Measurements from ENCODE around the gene NFIX. TPM values are rescaled to one million over a fixed set of nuclear protein-coding genes. Genes with fewer than 3 reads are reported as not detected.

NFIX gene
- total and polyA plus RNA-seq, 2 donors from 2014 or later = 4.3 to 65.0 TPM

DNA sequence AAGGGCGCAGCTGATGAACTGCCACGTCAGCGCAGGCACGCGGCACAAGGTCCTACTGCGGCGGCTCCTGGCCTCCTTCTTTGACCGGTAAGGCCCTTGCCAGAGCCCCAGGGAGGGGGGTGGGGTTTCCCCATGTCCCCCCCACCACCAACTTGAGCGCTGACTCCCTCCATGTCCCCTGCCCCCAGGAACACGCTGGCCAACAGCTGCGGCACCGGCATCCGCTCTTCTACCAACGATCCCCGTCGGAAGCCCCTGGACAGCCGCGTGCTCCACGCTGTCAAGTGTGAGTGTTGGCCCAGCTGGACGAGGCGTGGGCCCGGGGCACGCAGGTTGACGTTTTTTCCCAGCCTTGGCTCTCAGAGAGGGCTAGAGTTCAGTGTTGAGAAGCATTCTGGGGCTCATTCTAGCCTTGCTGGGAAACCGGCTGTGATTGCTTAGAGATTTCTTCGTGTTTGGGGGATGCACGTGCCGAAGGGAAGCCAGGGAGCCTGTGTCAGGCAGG lies 142.1 kb downstream of the NFIX start:
- Histone ChIP-seq H3K36me3 (ENCODE audit: control insufficient read depth in 2 of 3, insufficient read depth in 3 of 3, low read length in 3 of 3) (peaks cover 0 to 14% (median 6%) of the 10 kb centered on the region in 3 donors), H3K9me3 (ENCODE audit: control insufficient read depth in 2 of 3, insufficient read depth in 1 of 3, low read length in 3 of 3) (no peaks in the 10 kb centered on the region), H3K4me1 (ENCODE audit: control insufficient read depth in 2 of 3, insufficient read depth in 2 of 3, low read depth in 1 of 3, low read length in 3 of 3) (no peaks in the 10 kb centered on the region), H3K27me3 (ENCODE audit: control insufficient read depth, insufficient read depth, low read length) (no peaks in the 10 kb centered on the region), H3K4me3 (ENCODE audit: low read length in 3 of 3) (no peak overlapping the region), H3K27ac (ENCODE audit: low read depth in 2 of 2, low read length in 2 of 2) (no peak overlapping the region), H3K9ac (ENCODE audit: low read length in 3 of 3) (no peak overlapping the region)
- no peak for DNase-seq
- intact Hi-C loops (cut with DNase I) = no loop called here
- TF ChIP-seq, protein P1, sequence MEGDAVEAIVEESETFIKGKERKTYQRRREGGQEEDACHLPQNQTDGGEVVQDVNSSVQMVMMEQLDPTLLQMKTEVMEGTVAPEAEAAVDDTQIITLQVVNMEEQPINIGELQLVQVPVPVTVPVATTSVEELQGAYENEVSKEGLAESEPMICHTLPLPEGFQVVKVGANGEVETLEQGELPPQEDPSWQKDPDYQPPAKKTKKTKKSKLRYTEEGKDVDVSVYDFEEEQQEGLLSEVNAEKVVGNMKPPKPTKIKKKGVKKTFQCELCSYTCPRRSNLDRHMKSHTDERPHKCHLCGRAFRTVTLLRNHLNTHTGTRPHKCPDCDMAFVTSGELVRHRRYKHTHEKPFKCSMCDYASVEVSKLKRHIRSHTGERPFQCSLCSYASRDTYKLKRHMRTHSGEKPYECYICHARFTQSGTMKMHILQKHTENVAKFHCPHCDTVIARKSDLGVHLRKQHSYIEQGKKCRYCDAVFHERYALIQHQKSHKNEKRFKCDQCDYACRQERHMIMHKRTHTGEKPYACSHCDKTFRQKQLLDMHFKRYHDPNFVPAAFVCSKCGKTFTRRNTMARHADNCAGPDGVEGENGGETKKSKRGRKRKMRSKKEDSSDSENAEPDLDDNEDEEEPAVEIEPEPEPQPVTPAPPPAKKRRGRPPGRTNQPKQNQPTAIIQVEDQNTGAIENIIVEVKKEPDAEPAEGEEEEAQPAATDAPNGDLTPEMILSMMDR (IDR thresholded peaks at IDR 0.05; ENCODE audit: borderline replicate concordance, extremely low read depth, insufficient read depth) = no peak
- no peak for FAIRE-seq

- Histone ChIP-seq H3K27ac (ENCODE audit: low read depth in 2 of 2, low read length in 2 of 2) (no peak overlapping the region), H3K36me3 (ENCODE audit: control insufficient read depth in 2 of 3, insufficient read depth in 3 of 3, low read length in 3 of 3) (peaks cover 0 to 14% (median 6%) of the 10 kb centered on the region in 3 donors), H3K4me3 (ENCODE audit: low read length in 3 of 3) (no peak overlapping the region), H3K4me1 (ENCODE audit: control insufficient read depth in 2 of 3, insufficient read depth in 2 of 3, low read depth in 1 of 3, low read length in 3 of 3) (no peaks in the 10 kb centered on the region), H3K9me3 (ENCODE audit: control insufficient read depth in 2 of 3, insufficient read depth in 1 of 3, low read length in 3 of 3) (no peaks in the 10 kb centered on the region), H3K27me3 (ENCODE audit: control insufficient read depth, insufficient read depth, low read length) (no peaks in the 10 kb centered on the region), H3K9ac (ENCODE audit: low read length in 3 of 3) (no peak overlapping the region)
- FAIRE-seq = no peak
- intact Hi-C loops (cut with DNase I) = no loop called here
- TF ChIP-seq, protein P1 (IDR thresholded peaks at IDR 0.05; ENCODE audit: borderline replicate concordance, extremely low read depth, insufficient read depth) = no peak
- no peak for DNase-seq
These were observed 143.1 kb downstream of the NFIX start for GRCh38 chr19:13138171-13138915.

GRCh38 chr19:13138916-13139198 lies 143.6 kb downstream of the NFIX start:
- Histone ChIP-seq H3K4me3 (ENCODE audit: low read length in 3 of 3) (no peak overlapping the region), H3K9me3 (ENCODE audit: control insufficient read depth in 2 of 3, insufficient read depth in 1 of 3, low read length in 3 of 3) (no peaks in the 10 kb centered on the region), H3K27ac (ENCODE audit: low read depth in 2 of 2, low read length in 2 of 2) (no peak overlapping the region), H3K4me1 (ENCODE audit: control insufficient read depth in 2 of 3, insufficient read depth in 2 of 3, low read depth in 1 of 3, low read length in 3 of 3) (no peaks in the 10 kb centered on the region), H3K27me3 (ENCODE audit: control insufficient read depth, insufficient read depth, low read length) (no peaks in the 10 kb centered on the region), H3K9ac (ENCODE audit: low read length in 3 of 3) (no peak overlapping the region), H3K36me3 (ENCODE audit: control insufficient read depth in 2 of 3, insufficient read depth in 3 of 3, low read length in 3 of 3) (peaks cover 0 to 14% (median 6%) of the 10 kb centered on the region in 3 donors)
- FAIRE-seq (no peak), DNase-seq (no peak)
- intact Hi-C loops (cut with DNase I) = no loop called here
- TF ChIP-seq, protein P1 (IDR thresholded peaks at IDR 0.05; ENCODE audit: borderline replicate concordance, extremely low read depth, insufficient read depth) = no peak
